Fibroblast of skin of right quadriceps (primary cell): ENCODE data around the gene WDR26.
A peak's percentile ranks its signal among the peaks of the same experiment; 100 is the strongest.
"Not testable (repeated sequence)": the region's sequence is repeated elsewhere in the genome, so short reads cannot be mapped to it uniquely, and the experiment has no call there.

Source experiments
- DNase-seq: peaks from one replicate; pipeline ENCODE4 v3.0.0-alpha.2; 2013

WDR26 gene

DNA sequence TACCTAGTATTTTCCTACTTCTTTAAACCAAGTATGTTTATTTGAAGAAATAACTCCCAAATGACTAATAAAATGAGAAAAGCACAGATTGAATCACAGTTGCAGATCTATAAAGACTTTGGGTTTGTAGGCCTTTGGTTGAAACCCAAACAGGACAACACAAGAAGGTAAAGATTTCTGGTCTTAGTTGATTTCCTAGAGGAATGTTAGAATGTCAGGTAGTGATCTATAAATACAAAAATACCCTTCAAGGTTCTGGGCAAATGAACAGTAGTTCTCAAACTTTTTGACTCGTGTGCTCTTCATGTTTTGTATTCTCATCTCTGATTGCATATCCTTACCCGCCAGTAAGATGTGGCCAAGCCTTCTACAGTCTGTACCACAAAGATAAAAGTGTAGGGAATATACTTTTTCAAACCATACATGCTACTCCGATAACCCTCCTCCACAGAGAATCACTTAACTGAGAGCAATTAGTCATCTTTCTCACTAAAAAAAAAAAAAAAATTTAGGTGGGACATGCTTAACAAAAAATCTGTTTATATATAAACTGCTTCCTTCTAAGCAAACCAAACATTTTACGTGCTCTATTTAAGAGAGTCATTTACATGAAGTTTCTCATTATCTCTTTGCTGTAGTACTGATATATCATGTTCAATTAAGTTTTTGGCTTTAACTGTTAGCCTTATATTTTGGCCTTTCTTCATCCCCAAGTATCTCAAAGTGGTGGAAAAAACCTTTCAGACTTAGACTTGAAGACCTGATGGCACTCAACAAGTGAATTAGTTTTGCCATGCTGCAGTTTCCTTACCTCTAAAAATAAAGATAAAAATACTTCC lies 42.0 kb downstream of the WDR26 start:
- DNase-seq, result no peak

DNA sequence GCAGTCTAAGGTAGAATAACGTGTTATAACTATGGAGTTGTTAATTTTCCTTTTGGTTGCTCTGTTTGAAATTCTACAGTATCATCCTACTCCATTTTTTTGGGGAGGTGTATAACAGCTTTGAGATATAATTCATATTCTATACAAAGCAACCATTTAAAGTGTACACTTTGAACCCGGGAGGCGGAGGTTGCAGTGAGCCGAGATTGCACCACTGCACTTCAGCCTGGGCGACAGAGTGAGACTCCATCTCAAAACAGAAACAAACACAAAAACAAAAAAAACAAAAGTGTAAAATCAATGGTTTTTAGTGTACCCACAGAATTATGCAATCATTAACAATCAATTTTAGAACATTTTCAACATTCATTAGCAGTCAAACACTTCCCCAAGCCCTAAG lies 44.1 kb downstream of the WDR26 start:
- DNase-seq, result no peak

DNA sequence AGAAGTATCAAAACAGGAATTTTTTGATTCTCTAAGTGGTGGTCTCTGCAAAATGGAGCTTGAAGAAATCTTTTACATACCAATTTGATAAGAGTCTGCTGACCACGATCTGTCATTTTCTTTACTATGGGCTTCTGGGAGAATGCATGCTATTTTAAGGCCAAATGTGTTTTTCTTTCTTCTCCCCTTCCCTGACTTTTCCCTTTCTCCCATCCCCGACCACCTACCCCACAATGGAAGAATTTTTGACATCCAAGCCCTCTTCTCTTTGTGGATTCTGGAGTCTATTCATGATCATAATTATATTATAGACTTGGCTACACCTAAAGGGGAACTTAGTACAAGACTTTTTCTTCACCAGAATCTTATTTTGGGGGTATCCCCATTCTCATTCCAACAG lies 46.7 kb downstream of the WDR26 start:
- no peak for DNase-seq

DNA sequence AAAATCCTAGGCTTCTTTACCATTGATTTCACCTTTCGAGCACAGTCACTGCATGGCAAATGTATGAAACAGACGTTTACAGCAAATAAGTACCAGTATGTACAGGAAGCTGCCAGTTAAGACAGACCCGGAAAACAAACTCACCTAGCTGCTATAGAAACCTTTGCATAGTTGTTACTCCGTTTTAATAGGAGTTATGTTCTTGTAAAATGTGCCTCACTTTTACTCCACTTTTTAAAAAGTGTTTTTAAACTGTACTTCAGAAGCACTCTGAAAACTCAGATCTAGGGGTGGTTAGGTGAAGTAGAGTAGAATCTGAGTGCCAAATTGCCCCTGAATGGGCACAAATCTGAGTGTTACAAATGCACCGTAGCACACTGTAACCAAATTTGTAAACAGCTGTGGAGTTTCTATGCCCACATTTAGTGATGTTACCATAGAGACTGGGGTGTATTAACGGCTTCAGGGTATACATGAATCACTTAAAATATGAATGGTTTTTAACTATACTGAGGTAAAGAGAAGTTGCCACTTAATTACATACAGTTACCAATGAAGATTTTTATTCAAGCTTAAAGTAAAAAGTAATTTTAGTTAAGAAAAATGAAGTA lies 47.2 kb downstream of the WDR26 start:
- no peak for DNase-seq

DNA sequence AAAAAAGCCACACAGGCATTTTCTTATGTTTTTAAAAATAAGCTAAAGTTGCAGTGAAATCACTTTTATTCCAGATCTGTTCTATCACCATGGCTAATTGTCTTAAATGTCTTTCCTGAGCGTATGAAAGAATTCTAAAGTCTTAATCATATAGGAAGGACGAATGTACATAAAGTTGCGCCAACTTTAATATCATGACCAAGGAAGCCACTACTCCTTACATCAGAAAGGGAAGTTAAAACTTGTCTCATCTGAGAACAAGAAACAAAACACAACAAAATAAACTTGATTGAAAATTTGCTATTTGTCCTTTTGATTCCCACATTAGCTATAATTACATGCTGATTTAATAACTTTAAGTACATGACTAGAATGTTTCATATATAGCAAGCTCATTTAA lies 51.4 kb downstream of the WDR26 start:
- no peak for DNase-seq

DNA sequence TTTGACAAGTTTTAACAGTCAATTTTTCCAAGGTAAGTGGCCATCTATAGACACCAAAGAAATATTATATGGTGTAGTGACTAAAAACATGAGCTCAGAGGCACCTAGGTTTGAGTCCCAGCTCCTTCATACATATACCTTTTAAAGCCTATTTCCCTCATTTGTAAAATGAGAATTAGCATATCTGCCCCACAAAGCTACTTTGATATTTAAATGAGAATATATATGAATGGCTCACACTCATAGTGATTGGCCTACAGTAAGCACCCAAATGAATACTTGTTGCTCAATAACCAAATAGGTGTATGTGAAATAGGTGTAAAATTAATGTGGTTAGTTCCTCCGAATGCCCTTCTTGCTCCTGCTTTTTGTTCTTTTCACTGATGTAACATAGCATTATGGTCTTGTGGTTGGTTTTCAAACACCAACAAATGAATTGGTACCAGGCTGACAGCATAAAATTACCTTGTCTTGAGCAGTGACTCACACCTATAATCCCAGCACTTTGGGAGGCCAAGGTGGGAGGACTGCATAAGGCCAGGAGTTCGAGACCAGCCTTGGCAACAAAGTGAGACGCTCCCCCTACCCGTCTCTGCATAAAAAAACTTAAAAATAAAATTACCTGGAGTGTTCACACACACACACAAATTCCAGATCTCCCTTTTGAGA lies 52.6 kb downstream of the WDR26 start:
- DNase-seq, result no peak

DNA sequence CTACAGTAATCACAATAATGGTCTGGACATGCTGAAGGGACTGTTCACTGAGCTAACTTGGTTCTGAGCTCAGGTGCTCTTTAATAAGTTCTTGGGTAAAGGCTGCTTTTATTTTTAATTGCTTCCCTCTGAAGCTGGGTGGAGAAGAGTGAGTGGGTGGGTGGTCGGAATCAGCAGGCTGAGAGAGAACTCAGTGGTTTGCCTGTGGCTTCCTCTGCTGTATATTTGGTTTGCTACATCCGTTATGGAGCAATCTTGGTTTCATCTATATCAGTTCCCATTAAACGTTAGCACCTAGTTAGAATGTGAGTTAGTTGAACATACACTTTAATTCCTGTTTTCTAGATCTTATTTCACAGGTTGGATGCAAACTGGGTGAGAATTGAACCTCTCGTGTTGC lies 54.6 kb downstream of the WDR26 start:
- no peak for DNase-seq

DNA sequence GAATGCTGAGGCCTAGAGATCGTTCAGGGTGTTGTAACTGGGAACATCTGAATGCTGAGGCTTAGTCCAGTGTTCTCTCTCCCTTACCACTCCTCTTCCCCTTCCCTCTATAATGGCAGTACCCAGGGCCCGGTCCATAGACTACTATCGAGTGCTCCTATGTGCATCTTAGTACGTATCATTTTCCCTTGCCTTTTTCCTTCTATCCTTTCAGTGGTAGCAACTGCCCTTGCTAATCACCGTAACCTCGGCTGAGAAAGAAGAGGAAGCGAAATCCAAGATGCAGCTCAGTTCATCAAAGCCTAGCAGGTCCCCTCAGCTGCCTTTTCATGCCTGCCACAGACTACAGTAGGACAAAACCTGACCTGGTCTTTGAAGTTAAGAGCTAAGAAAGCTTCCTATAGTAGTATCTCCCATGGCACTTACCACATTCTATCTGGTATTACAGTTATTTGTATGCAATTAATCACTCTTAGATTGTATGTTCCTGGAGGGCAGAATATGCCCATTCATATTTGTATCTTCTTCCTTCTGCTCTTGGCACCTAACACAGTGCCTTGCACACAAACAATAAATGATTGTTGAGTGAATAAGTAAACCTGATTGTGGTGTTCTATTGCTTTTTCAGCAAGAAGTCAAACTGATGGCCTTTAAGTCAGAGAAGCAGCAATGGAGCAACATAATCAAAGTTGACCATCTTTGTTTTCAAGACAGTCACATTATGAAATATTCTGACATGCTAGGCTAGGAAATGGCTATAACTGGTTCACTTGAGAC lies 55.6 kb downstream of the WDR26 start:
- no peak for DNase-seq

DNA sequence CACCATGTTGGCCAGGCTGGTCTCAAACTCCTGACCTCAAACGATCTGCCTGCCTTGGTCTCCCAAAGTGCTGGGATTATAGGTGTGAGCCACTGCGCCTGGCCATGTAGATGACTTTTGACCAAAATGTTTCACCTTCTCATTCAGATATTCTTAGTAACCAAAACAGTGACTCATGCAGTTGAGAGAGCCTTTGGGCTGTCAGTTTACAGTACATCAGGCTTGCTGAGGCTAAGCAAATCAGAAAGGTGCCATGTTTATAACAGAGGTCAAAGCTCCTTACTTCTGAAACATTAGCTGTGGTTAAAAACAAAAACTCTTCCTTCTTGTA lies 57.0 kb downstream of the WDR26 start:
- peak; percentile 20 for DNase-seq

DNA sequence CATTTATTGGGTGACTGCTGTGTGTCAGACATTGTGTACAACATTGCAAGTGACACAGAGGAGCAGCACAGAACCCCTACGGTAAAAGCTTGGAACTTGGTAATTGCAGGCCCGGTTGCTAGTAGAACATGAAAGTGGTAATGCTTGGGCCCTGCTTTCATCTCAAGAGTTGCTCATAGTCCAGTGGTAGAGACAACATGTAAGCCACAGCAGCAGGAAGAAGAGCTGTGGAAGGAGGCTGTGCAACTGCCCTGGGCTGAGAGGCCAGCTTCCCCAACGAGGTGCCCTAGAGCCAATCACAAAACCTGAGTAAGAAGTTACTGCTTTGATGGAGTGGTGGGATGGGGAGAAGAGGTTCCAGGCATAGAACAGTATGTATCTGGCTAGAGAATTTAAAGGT lies 59.5 kb downstream of the WDR26 start:
- no peak for DNase-seq

DNA sequence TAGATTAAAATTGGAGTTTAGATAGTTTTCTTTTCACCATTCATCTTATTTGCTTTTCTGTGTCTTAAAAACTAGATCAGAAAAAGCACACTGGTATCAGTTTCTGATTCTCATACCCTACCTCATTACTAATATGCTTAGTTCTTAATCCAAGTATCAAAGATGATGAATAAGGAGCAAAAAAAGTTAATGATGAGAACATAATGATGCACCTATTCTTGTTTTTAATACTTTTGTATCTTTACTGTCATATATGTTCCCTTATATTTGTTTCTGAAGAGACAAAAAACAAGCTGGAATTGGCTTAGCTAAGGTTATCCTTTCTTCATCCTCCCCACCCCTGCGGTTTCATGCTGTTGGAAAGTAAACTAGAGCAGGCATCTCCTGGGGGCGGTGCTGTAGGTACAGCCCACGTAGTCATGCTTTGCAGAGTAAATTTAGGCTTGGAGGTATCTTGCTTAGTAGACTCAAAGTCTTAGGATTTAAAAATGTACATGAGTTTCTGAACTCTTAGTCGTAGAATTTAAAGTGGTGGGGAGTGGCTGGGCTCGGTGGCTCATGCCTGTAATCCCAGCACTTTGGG lies 61.5 kb downstream of the WDR26 start:
- DNase-seq, result no peak

DNA sequence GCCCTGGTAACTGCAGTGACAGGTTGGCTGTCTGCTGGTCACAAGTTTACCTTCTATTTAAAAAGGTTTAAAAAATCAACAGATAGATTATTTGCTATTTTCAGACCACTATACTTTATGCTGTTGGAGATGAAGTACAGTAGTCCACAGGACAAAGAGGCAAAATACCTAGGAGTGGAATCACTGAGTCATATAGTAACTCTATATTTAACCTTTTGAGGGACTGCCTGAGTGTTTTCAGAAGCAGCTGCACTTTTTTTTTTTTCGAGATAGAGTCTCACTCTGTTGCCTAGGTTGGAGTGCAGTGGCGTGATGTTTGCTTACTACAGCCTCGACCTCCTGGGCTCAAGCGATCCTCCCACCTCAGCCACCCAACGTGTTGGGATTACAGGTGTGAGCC lies 66.2 kb downstream of the WDR26 start:
- DNase-seq, result no peak

DNA sequence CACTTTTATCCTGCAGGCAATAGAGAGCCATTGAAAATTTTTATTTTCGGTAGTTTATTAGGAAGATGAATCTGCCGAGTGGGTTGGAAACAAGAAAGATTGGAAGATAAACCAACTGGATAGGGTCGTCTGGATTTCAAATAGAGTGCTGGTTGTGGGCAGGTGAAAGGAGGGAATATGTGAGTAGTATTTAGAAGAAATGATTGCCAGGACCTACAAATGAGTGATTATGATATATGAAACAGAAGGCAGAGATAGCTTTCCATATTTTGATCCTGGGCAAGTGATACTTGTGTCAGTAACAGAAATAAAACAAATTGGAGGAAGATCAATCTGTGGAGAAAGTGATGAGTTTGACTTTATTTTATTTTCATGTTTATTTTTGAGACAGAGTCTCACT lies 75.4 kb downstream of the WDR26 start:
- no peak for DNase-seq

DNA sequence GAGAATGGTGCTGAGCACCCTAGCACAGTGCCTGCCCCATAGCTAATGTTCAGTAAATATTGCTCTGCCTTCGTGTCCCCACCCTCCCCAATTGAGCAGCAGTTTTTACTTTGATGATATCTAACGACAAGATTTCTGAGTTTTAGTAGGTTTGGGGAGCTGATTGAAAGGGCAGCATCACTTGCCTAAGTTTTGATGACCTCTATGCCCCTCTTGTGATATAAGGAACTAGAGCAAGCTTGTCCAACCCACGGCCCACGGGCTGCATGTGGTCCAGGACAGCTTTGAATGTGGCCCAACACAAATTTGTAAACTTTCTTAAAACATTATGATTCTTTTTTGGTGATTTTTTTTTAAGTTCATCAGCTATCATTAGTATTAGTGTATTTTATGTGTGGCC lies 76.4 kb downstream of the WDR26 start:
- no peak for DNase-seq

DNA sequence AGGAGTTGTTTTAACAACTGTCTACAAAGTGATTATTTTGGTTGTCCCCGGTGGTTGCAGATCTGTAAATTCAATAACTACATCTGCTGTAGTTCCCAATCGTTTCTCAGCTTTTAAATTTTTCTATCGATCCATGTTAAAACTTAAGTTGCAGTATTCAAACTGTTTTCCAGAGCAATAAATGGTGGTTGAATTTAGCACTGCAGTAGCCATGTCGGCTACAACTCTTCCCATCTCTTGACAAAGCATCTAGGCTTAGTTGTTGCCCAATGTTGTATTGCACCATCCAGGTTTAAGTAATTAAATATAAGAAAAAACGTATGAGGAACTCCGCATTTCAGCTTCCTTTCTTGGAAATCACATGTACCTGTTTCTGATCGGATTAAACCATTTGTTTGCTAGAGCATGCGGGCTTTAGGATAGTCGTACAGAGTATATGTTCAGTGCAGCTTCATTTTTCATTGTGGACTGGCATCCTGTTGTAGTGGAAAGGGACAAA lies 76.9 kb downstream of the WDR26 start:
- peak; percentile 42 for DNase-seq

DNA sequence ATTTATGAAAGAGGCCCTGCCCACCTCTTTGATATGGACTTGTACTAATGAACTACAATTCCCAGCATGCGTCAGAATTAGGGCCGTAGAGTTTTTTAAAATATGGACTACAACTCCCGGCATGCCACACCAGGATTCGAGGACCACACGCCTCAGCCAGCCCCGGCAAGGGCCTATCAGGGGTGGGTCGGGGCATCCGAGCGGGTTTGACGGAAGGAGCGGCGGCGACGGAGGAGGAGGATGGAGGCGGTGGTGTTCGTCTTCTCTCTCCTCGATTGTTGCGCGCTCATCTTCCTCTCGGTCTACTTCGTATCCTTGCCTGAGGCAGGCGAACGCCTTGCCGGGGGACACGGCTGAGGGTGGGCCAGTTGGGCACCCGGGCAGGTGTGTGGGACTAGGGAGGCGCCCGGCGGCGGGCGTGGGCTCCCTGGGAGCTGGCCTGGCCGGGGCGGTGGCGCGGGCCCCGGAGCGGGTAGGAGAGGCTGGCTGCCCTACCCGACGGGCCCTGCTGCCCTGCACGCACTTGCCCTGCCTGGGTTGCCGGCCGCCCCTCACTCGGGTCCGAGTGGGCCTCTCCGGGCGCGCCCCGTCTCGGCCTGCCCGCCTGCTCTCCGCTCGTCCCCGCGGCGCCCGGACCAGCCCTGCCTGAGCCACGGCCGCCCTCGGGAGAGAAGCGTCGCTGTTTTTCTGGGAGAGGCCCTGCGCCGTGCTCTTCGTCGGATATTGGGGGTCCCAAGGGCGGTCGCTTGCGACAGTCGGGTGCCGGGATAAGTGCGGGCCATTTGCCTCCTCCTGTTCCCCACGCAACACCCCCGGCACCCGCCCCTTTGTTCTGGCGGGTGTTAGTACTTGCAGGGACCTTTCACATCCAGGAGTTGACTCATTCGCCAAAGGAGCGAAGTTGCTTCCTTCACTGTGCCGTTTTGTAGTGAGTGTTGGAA lies 77.6 kb downstream of the WDR26 start, which contains the start of gene CNIH4:
CNIH4 (plus strand) TSS at position 195 of the 941 bp plus-strand sequence; CDS start at position 241, 46 bp downstream.
- DNase-seq, result peak; percentile 95

DNA sequence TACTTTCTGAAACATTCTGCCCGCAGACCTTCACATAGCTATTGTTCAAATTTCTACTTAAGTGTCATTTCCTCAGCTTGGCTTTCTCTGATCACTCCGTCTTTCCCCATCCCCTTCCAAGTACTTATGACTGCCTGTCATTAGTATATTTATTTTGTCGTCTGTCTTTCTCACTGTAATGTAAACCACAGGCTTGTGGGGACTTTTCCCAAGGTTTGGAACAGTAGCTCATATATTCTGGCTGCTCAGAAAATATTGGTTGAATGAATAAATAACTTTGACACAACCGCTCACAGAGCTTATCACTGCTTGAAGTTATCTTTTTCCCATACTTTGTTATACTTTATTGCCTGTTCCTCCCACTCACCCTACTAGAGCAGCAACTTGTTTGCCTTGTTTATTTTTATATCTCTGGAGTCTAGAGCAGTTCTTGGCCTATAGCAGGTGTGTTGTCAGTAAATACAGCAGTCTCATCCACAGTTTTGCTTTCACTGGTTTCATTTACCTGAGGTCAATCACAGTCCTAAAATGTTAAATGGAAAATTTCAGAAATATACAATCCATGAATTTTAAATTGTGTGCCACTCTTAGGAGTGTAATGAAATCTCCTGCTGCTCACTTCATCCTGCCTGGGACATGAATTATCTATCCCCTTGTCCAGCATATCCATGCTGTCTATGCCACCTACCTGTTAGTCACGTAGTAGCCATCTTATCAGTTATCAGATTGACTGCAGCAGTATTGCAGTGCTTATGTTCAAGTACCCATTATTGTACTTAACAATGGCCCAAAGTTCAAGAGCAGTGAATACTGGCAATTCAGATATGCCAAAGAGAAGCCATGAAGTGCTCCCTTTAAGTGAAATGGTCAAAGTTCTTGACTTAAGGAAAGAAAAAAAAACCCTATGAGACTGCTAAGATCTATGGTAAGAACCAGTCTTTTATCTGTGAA lies 80.3 kb downstream of the WDR26 start:
- DNase-seq, result no peak

DNA sequence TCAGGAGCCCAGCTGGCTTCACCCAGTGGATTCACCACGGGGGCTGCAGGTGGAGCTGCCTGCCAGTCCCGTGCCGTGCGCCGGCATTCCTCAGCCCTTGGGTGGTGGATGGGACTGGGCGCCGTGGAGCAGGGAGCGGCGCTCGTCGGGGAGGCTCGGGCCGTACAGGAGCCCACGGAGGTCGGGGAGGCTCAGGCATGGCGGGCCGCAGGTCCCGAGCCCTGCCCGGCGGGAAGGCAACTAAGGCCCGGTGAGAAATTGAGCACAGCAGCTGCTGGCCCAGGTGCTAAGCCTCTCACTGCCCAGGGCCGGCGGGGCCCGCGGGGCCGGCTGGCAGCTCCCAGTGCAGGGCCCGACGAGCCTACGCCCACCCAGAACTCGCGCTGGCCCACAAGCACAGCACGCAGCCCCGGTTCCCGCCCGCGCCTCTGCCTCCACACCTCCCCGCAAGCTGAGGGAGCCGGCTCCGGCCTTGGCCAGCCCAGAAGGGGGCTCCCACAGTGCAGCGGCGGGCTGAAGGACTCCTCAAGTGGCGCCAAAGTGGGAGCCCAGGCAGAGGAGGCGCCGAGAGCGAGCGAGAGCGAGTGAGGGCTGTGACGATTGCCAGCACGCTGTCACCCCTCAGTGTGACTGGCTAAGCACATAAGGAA lies 82.0 kb downstream of the WDR26 start:
- not testable (repeated sequence) for DNase-seq

DNA sequence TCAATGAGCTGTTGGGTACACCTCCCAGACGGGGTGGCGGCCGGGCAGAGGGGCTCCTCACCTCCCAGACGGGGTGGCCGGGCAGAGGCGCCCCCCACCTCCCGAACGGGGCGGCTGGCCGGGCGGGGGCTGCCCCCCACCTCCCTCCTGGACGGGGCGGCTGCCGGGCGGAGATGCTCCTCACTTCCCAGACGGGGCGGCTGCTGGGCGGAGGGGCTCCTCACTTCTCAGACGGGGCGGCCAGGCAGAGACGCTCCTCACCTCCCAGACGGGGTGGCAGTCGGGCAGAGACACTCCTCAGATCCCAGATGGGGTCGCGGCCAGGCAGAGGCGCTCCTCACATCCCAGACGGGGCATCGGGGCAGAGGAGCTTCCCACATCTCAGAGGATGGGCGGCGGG lies 84.9 kb downstream of the WDR26 start:
- not testable (repeated sequence) for DNase-seq

DNA sequence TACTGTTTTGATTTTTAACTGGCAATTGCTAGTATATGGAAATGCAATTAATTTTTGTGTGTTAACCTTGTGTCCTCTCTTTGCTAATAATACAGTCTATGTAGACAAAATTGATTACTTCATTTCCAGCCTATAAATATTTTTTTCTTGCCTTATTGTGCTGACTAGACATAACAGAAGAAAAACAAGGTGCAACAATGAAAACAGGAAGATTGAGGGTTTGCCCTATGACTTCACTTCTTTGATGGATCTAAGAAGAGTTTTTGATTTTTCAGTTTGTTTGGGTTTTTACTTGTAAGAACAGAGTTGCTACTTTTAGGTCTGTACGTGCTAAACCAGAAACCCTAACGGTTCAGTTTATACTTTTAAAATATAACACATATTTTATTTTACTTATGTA lies 86.5 kb downstream of the WDR26 start:
- no peak for DNase-seq
